NCI-H748 (cell line): ENCODE data around the gene ABCC9.
"Not testable (repeated sequence)": the region's sequence is repeated elsewhere in the genome, so short reads cannot be mapped to it uniquely, and the experiment has no call there.

Source experiments
- DNase-seq: peaks from one replicate; lab custom pipeline; 2025; ENCODE audit not compliant: unreplicated experiment; lab: John Stamatoyannopoulos, UW

ABCC9 gene

DNA sequence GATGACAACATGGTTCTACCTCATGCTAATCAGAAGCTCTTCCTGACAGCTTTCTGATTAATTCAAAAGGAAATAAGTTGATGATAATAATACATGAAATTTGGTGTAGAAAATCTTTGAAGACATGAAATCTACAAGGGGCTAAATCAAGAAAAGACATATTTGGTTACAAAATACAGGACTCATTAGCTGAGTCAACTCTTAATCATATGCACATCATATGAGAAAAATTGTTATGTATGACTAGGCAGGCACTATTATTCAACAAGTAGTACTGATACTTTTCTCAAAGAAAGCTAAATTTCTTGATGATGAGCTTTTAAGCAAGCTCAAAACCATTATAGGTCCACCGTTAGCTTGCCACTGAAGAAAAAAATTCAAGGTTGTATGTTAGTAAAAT is 7.1 kb downstream of the ABCC9 start:
- DNase-seq: no peak

DNA sequence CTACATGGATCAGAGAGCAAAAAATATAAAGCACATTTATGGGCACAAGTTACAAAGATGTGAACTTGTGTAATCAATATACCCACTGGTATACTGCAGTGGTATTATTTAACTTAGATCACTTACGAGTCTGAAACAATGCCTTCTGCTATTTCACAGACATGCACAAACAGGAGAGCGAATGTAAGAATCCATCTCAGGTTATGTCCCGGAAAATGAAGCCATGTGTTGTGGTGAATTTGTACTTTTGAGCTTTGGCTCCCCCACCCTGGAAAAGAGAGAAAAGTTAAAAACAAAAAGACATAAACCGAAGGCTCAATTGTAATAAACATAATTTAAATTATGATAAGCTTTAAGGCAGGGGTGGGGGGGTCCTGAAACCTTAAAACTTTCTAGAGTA is 7.6 kb downstream of the ABCC9 start:
- no peak for DNase-seq

DNA sequence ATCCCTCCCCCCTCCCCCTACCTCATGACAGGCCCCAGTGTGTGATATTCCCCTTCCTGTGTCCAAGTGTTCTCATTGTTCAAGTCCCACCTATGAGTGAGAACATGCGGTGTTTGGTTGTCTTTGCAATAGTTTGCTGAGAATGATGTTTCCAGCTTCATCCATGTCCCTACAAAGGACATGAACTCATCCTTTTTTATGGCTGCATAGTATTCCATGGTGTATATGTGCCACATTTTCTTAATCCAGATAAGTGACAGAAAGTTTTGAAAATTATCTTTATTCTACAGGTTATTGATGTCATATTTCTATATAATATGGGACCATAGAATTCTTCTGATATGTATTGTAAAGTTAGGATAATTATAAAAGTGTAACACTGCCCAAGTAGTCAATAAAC is 11.3 kb downstream of the ABCC9 start:
- not testable (repeated sequence) for DNase-seq

DNA sequence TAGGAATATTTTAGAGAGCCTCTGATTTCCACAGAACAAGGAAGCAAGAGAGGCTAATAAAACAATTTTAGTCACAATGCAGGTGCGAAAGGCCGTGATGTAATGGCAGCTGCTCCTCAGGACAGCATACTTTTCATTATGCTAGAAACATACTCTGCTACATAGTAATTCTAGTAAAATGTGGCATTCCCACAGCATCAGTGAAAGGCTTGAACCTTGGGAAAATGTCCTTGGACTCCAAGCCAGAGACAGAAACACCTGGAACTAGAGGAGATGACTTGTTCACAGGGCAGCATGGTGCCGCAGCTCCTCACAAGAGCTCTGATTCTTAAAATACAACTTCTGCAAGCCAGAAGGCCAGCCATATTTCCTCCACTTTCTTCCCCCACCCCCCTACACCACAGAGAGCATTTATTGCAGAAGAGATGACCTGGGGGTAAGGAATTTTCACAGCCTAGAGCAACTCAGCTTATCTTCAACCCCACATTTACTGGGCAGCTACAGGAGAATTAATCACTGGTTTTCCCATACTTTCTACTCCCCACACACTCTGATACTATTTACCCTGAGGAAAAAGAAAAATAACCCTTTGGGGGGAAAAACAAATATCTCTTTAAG is 15.8 kb downstream of the ABCC9 start:
- no peak for DNase-seq

DNA sequence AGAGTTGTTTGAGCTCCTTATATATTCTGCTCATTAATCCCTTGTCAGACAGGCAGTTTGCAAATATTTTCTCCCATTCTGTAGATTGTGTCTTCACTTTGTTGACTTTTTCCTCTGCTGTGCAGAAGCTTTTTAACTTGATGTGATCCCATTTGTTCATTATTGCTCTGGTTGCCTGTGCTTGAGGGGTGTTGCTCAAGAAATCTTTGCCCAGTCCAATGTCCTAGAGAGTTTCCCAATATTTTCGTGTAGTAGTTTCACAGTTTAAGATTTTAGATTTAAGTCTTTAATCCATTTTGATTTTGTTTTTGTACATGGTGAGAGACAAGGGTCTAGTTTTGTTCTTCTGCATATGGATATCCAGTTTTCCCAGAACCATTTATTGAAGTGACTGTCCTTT is 19.8 kb downstream of the ABCC9 start:
- no peak for DNase-seq

- no peak for DNase-seq
Measured at GRCh38 chr12:21918456-21918855, 22.8 kb downstream of the ABCC9 start.

GRCh38 chr12:21913823-21914222 is 27.4 kb downstream of the ABCC9 start:
- DNase-seq: no peak

DNA sequence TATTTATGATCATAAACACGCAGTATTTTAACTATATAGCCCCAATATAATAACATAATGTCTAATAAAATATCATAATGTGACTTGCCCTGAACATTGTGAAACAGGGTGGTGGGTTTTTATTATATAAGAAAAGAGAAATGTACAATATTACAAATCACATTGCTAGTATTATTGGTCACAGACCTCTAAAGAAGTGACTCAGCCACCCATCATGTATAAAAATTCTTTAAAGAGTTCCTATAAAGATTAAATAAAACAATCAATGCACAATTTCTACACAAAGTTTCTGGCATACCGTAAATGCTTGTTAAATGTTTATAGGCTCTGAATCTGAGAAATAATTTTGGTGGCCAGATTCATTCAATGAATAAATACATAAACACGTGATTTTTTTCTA is 28.9 kb downstream of the ABCC9 start:
- DNase-seq: no peak

- no peak for DNase-seq
Measured at GRCh38 chr12:21911832-21912231, 29.4 kb downstream of the ABCC9 start.

GRCh38 chr12:21910657-21911056 is 30.6 kb downstream of the ABCC9 start:
- DNase-seq: no peak

GRCh38 chr12:21907948-21908837 is 33.0 kb downstream of the ABCC9 start:
- DNase-seq: no peak

- DNase-seq: no peak
Measured at GRCh38 chr12:21906919-21907493, 34.2 kb downstream of the ABCC9 start.

DNA sequence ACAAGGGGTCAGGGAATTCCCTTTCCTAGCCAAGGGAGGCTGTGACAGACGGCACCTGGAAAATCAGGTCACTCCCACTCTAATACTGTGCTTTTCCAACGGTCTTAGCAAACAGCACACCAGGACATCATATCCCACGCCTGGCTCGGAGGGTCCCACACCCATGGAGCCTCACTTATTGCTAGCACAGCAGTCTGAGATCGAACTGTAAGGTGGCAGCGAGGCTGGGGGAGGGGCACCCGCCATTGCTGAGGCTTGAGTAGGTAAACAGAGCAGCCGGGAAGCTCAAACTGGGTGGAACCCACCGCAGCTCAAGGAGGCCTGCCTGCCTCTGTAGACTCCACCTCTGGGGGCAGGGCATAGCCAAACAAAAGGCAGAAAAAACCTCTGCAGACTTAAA is 41.7 kb downstream of the ABCC9 start:
- not testable (repeated sequence) for DNase-seq

DNA sequence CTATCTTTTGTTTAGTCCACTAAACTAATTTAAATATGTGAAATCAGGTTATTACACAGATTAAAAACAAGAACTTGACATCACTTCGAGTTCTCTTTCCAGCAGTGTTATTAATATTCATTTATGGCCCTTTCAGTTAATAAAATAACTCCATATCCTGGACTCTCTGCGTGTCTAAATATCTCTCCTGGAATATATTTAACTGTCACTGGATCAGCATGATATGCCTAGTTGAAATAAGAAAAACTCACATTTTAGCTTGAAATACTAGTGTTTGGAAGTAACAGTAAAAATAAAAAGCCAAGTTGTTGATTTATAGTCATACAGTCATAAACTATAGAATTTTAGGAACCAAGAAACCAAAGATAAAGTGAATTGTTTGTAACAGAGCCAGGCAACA is 45.6 kb downstream of the ABCC9 start:
- DNase-seq: no peak

DNA sequence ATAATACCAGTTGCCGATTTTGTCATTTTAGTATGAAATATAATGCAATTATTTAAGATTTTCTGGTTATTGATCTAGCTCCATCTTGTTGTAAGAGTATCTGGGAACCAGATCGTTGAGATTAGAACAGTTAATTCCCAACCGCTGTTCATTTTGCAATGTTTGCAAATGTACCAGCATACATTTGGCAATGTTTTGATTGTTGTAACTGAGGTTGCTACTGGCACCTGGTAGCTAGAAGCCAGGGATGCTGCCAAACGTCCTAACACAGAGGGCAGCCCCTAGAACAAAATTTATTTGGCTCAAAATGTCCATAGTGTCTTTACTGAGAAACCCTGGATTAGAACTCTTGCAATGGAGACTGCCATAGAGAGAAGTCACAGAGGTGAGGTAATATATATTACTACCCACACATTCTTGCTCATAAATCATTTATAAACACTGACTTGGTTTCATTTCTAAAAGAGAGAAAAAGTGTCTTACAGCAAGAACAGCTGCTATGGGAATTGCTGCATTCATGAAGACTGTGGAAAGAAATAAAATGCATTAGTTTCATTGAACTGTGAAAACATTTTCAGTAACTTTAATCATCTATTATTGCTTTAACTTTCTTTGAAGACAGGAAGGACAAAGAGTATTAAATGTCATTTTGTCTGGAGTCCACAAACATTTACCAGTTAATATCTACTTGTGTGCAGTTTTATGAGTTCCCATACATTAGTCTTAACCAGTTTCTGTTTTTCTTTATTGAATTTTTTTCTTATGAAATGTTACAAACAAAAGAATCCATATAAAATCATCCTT is 46.2 kb downstream of the ABCC9 start:
- no peak for DNase-seq

DNA sequence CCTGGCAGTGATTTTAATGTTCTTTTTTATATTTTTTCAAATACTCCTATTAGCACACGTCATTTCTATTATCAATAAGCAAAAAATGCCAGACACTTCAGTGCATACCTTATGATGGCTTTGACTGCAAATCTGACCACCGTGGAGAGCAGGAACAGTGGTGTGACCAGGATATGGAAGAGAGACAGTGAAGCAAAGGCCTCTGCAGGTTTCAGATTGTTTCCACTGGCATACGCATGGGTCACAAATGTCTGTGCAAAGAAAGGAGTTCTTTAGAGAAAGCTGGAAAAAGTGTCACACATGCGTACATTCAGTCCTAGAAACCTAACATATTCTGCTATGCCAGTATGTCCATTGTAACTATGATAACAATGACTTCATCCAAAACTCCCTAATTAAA is 47.3 kb downstream of the ABCC9 start:
- no peak for DNase-seq

DNA sequence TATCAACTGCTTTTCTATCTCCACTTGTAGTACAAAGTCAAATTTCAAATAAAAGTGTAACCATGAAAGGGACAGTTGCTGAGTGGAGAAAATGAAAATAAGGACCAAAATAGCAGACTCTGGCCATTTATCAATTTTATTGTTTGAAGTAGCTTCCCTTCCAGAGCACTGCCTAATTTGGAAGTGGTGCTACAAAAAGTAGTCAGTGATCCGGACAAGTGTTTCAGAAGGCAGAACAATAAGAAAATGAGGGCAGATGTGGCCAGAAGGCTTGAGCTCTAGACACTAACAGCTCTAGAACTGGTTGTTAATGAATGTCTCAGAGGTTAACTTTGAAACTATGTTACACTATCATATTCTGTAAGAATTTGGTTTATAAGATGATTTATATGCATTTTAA is 48.9 kb downstream of the ABCC9 start:
- no peak for DNase-seq

GRCh38 chr12:21891751-21892217 is 49.4 kb downstream of the ABCC9 start:
- DNase-seq: no peak

GRCh38 chr12:21888276-21888863 is 52.9 kb downstream of the ABCC9 start:
- no peak for DNase-seq

- no peak for DNase-seq
Measured at GRCh38 chr12:21884936-21885335, 56.3 kb downstream of the ABCC9 start.

GRCh38 chr12:21882635-21883034 is 58.6 kb downstream of the ABCC9 start:
- DNase-seq: no peak
